Kidney capillary endothelial cell (primary cell): Measurements from ENCODE around the gene CTRB2.
"Not testable (repeated sequence)": the region's sequence is repeated elsewhere in the genome, so short reads cannot be mapped to it uniquely, and the experiment has no call there.

ENCODE experiments used
- DNase-seq: peaks from one replicate; pipeline ENCODE4 v3.0.0-alpha.2; 2018; ENCODE audit warnings: low spot score

CTRB2 gene

GRCh38 chr16:75242436-75243078 is 35.6 kb upstream of the CTRB2 start:
- DNase-seq, result not testable (repeated sequence)

- DNase-seq, result no peak
Measured at GRCh38 chr16:75241955-75242354, 35.0 kb upstream of the CTRB2 start.

GRCh38 chr16:75241412-75241811 is 34.5 kb upstream of the CTRB2 start:
- DNase-seq, result no peak

GRCh38 chr16:75240633-75241032 is 33.7 kb upstream of the CTRB2 start:
- DNase-seq, result not testable (repeated sequence)

GRCh38 chr16:75239542-75240122 is 32.7 kb upstream of the CTRB2 start:
- no peak for DNase-seq

- DNase-seq, result no peak
Measured at GRCh38 chr16:75238853-75239541, 32.0 kb upstream of the CTRB2 start.

GRCh38 chr16:75238132-75238852 is 31.3 kb upstream of the CTRB2 start:
- no peak for DNase-seq

- DNase-seq, result no peak
Measured at GRCh38 chr16:75237398-75238131, 30.6 kb upstream of the CTRB2 start.

- DNase-seq, result no peak
Measured at GRCh38 chr16:75236736-75237397, 29.9 kb upstream of the CTRB2 start.

GRCh38 chr16:75236232-75236631 is 29.3 kb upstream of the CTRB2 start:
- no peak for DNase-seq

GRCh38 chr16:75235721-75236193 is 28.8 kb upstream of the CTRB2 start:
- no peak for DNase-seq

- DNase-seq, result no peak
Measured at GRCh38 chr16:75234856-75235696, 28.1 kb upstream of the CTRB2 start.

- DNase-seq, result no peak
Measured at GRCh38 chr16:75233611-75233938, 26.6 kb upstream of the CTRB2 start.

GRCh38 chr16:75231570-75231969 is 24.6 kb upstream of the CTRB2 start:
- no peak for DNase-seq

- no peak for DNase-seq
Measured at GRCh38 chr16:75230471-75231110, 23.6 kb upstream of the CTRB2 start.

- DNase-seq, result no peak
Measured at GRCh38 chr16:75229172-75230031, 22.4 kb upstream of the CTRB2 start.

GRCh38 chr16:75228143-75228976 is 21.4 kb upstream of the CTRB2 start:
- no peak for DNase-seq
